NCI-H187 (cell line): ENCODE measurements around the gene EIF1B.
"Not testable (repeated sequence)": the region's sequence is repeated elsewhere in the genome, so short reads cannot be mapped to it uniquely, and the experiment has no call there.

Experiments used
- DNase-seq, 2 experiments: peaks; one replicate each; lab custom pipeline; 2025; lab: John Stamatoyannopoulos, UW

Gene EIF1B

GRCh38 chr3:40309418-40309924 lies at the start of gene EIF1B:
TSS of gene EIF1B (plus strand) at chr3:40309707. CDS start at chr3:40309942, 235 bp downstream.
- peak; percentile 71 to 88 for DNase-seq

GRCh38 chr3:40262331-40262730 lies 47.2 kb upstream of the EIF1B start:
- no peak for DNase-seq

- no peak for DNase-seq
Measured at GRCh38 chr3:40264451-40264850, 45.1 kb upstream of the EIF1B start.

DNA sequence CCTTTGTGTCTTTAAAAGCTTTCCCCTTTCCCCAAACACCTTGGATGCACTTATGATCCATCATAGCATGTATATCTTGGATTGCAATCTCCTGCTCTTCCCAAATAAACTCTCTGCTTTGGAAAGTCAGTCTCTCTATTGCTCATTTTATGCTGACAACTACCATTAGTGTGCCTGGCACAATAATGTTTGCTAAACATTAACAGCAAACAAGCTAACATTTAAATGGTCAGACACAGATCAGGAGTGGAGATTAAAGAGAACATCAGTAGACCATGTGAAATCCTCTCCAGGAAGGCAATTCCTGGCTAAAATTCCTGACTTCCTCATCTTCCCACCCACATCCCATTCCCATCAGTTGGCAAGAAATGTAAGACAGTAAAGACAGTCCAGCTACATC lies 44.3 kb upstream of the EIF1B start:
- DNase-seq: no peak

GRCh38 chr3:40267937-40268724 lies 41.4 kb upstream of the EIF1B start:
- DNase-seq: no peak

GRCh38 chr3:40268802-40269524 lies 40.5 kb upstream of the EIF1B start:
- DNase-seq: no peak

DNA sequence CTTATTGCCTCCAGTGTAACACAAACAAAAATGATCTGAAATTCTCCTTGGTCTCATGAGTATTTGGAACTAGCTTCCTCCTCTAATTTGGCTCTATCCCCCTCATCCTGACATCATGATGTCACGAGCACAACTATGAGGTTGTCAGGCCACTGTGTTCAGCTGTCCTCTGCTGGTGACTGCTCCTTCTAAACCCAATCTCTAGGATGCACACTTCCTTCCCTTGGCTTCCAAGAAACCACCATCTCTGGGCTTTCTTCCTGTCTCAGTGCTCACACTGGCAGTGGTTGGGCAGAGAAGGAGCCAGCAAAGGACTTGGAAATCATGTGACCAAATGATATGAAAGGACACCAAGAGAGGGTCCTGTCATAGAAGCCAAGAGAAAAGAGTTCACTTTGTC lies 30.7 kb upstream of the EIF1B start:
- no peak for DNase-seq

DNA sequence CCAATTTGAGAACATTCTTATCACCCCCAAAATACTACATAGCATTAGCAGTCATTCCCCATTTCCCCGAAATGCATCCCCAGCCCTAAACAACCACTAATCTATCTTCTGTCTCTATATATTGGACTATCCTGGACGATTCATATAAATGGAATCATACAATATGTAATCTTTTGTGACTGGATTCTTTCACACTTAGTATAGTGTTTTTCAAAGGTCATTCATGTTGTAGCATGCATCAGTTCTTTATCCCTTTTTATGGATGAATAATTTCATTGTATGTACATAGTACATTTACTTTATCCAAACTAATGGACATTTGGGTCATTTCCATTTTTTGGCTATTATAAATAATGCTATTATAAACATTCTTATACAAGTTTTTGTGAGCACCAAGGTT lies 27.5 kb upstream of the EIF1B start:
- no peak for DNase-seq

DNA sequence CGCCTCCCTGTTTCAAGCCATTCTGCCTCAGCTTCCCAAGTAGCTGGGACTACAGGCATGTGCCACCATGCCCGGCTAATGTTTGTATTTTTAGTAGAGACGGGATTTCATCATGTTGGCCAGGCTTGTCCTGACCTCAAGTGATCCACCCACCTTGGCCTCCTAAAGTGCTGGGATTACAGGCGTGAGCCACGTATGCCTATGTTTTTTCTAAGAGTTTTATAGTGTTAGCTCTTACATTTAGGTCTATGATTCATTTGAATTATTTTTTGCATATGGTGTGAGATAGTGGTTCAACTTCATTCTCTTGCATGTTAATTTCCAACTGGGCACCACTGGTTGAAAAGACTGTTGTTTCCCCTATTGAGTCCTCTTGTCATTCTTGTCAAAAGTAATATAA lies 26.4 kb upstream of the EIF1B start:
- not testable (repeated sequence) for DNase-seq

DNA sequence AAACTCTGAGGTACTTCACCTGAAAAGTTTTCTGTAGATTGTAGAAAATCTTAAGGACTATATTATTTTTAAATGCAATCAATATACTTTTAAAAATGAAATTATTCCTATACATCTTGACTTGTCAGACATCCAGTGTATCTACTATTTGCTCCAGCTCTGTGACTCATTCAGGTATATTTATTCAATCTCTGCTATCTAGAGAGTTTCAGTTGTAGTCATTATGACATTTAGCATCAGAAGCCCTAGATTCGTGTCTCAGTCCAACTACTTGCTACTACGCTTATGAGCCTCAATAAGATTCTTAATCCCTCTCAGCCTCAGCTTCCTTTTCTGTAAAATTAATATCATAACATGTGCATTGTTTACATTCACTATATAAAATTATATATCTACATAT lies 22.3 kb upstream of the EIF1B start:
- no peak for DNase-seq

DNA sequence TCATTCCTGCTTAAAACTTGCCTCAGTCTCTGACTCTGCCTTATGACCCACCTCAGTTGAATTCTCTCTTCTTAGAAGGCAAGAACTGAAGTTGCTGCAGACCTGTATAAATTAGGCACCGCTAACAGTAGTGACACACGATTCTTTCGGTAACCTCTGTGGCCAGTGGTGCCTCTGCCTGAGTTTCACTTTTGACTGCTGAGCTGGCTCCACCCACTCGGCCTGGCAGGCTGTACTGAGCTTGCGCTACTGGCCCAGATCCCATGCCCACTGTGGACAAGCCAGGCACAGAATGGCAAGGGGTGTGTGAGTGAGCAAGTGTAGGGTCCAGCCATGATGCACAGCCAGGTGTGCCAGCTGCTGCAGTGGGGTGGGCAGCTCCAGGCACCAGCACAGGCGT lies 19.1 kb upstream of the EIF1B start:
- DNase-seq: no peak

DNA sequence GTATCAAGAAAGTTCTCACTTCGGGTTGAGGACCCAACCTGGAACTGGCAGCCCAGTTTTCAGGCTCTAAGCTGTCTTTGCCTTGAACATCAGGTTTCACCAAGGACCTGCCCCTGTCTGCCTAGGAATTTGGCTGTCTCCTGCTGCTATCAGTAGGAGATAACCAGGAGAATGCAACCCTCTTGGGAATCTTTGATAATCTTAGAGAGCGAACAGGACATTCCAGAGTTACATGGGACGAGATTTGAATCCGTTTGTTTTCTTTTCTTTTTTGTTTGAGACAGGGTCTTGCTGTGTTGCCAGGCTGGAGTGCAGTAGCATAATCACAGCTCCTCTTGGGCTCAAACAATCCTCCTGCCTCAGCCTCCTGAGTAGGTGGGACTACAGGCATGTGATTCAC lies 18.0 kb upstream of the EIF1B start:
- DNase-seq: no peak

GRCh38 chr3:40292637-40293349 lies 16.7 kb upstream of the EIF1B start:
- DNase-seq: no peak

DNA sequence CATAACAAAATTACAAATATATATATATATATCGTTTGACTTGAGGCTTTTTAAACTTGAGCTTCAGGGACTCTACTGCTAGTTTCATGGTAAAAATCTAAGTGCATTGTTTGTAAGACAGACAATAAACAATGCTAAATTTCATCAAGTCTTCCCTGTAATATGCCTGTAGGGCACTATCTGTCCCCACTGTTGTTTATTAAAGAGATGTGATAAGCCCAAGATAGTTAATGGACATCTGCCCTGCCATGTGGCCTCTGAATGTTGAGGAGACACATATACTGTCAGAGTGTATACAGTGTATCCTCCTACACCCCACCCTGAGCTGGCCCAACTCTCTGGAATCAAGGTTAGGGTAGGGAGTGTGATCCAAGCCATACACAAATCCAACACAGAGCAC lies 15.1 kb upstream of the EIF1B start:
- DNase-seq: no peak

GRCh38 chr3:40298075-40298474 lies 11.4 kb upstream of the EIF1B start:
- no peak for DNase-seq

- no peak for DNase-seq
Measured at GRCh38 chr3:40299130-40299720, 10.3 kb upstream of the EIF1B start.

- DNase-seq: no peak
Measured at GRCh38 chr3:40299721-40300335, 9.7 kb upstream of the EIF1B start.

GRCh38 chr3:40302784-40303183 lies 6.7 kb upstream of the EIF1B start:
- no peak for DNase-seq

- DNase-seq: no peak
Measured at GRCh38 chr3:40304352-40304751, 5.2 kb upstream of the EIF1B start.

DNA sequence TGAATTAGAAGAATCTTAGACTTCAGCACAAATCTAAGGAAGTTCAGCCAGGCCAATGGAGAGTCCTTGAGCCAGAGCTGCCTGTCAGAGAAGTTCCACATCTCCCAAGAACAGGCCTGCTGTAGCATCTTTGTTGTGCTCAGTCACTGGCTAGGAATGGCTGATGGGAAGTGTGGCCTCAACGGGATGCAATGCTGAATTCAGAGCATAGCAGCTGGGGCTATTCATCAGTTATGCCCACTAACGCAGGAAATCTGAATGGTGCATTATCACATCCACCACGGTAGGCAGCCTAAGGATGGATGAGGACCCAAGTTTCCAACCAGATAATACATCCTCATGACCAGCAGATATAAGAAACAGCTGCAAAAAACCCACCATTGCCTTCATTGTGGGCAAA lies 3.2 kb upstream of the EIF1B start:
- no peak for DNase-seq

GRCh38 chr3:40307176-40307575 lies 2.3 kb upstream of the EIF1B start:
- no peak for DNase-seq
